NCI-H748 (cell line): ENCODE results near the gene USP12.
"Not testable (repeated sequence)": the region's sequence is repeated elsewhere in the genome, so short reads cannot be mapped to it uniquely, and the experiment has no call there.

Experiments
- DNase-seq: peaks from one replicate; lab custom pipeline; 2025; ENCODE audit not compliant: unreplicated experiment; lab: John Stamatoyannopoulos, UW

USP12 gene, protein sequence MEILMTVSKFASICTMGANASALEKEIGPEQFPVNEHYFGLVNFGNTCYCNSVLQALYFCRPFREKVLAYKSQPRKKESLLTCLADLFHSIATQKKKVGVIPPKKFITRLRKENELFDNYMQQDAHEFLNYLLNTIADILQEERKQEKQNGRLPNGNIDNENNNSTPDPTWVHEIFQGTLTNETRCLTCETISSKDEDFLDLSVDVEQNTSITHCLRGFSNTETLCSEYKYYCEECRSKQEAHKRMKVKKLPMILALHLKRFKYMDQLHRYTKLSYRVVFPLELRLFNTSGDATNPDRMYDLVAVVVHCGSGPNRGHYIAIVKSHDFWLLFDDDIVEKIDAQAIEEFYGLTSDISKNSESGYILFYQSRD

DNA sequence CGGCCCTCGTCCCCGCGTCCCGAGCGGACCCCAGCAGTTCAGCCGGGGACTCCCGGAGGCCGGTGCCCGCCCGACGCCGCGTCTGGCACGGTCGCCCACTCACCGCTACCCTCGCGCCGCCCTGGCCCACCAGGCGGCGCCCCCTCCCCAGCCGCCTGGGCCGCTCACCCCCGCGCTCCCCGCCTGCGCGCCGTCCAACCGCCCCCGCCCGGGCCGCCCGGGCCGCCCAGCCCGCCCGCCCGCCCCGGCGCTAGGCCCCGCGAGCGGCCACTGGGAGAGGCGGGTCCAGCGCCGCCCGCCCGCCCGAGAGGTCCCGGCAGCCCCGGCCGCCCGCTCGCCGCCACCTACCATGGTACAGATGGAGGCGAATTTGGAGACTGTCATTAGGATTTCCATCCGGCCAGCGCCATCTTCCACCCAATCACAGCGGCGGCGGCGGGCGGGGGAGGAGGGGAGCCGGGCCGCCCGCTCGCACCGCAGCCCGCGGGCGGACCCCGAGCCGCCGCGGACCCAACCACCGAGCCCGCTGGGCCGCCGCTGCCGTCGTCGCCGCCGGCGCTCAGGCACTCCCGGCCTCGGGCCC lies at the start of gene USP12:
USP12 (minus strand) TSS at position 568 of the 583 bp plus-strand sequence; CDS start at position 396, 172 bp downstream.
- DNase-seq, result peak; percentile 85

DNA sequence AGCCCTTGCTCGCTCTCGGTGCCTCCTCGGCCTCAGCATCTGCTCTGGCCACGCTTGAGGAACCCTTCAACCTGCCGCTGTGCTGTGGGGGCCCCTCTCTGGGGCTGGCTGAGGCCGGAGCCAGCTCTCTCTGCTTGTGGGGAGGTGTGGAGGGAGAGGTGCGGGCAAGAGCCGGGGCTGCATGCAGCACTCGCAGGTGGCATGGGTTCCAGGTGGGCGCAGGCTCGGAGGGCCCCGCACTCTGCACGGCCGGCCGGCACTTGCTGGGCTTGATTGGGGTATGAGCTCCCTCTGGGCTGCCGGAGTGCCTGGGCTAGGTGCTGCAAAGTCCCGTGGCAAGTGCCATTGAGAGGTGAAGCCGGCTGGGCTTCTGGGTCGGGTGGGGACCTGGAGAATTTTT lies 48.0 kb upstream of the USP12 start:
- DNase-seq, result no peak

DNA sequence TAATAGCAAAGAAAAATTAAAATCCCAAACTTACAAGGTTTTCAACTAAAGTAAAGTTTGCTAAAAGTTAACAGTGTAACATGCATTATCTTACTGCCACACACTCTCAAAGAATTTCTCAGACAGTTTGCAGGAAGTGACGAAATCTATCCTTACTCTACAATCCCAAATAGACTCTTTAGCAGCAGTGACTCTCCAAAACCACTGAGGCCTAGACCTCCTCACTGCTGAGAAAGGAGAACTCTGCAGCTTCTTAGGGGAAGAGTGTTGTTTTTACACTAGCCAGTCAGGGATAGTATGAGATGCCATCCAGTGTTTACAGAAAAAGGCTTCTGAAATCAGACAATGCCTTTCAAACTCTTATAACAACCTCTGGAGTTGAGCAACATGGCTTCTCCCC lies 47.2 kb upstream of the USP12 start:
- not testable (repeated sequence) for DNase-seq

DNA sequence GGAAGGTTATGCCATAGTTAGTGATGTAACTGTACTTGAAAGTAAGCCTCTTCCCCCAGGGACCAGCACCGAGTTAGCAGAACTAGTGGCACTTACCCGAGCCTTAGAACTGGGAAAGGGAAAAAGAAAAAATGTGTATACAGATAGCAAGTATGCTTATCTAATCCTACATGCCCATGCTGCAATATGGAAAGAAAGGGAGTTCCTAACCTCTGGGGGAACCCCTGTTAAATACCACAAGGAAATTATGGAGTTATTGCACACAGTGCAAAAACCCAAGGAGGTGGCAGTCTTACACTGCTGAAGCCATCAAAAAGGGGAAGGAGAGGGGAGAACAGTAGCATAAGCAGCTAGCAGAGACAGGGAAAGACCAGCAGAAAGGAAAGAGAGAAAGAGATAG lies 46.2 kb upstream of the USP12 start:
- DNase-seq, result not testable (repeated sequence)

DNA sequence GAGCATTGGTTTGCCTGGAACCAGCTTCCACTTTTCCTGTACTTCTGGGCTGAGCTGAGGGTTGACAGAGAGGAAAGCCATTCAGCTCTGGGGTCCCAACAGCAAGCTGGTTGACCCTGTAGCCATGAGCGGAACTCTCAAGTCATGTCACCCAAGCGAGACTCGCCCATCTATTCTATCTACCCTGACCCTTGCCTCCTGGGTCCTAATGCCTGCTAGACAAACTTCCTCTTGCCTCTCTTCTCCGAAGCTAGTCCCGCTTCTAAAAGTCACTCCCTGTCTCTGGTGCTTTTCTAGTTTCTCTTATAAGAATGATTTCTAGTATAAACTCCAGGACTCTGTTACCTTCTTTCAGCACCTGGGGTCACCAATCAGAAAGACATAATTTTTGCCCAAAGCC lies 41.8 kb upstream of the USP12 start:
- not testable (repeated sequence) for DNase-seq

DNA sequence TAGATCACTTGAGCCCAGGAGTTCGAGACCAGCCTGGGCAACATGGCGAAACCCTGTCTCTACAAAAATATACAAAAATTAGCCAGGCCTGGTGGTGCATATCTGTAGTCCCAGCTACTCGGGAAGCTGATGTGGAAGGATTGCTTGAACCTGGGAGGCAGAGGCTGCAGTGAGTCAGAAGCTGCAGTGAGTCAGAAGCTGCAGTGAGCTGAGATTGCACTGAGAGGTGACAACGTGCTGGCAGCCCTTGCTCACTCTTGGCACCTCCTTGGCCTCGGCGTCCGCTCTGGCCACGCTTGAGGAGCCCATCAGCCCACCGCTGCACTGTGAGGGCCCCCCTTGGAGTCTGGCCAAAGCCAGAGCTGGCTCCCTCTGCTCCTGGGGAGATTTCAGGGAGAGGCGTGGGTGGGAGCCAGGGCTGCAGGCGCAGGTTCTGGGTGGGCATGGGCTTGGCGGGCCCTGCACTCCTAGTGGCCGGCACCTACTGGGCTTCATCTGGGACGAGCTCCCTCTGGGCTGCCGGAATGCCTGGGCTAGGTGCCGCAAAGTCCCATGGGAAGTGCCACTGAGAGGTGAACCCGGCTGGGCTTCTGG lies 40.3 kb upstream of the USP12 start:
- no peak for DNase-seq

DNA sequence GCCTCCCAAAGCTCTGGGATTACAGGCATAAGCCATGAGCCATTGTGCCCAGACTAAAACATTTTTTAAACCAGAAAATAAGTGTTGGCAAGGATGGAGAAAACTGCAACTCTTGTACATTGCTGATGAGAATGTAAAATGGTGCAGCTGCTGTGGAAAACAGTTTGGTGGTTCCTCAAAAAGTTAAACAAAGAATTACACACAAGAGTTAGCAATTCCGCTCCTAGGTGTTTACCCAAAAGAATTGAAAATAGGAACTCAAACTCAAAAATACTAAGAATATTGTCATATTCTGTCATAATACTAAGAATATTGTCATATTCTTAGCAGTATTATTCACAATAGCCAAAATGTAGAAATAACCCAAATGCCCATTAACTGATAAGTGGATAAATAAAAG lies 39.7 kb upstream of the USP12 start:
- DNase-seq, result no peak

DNA sequence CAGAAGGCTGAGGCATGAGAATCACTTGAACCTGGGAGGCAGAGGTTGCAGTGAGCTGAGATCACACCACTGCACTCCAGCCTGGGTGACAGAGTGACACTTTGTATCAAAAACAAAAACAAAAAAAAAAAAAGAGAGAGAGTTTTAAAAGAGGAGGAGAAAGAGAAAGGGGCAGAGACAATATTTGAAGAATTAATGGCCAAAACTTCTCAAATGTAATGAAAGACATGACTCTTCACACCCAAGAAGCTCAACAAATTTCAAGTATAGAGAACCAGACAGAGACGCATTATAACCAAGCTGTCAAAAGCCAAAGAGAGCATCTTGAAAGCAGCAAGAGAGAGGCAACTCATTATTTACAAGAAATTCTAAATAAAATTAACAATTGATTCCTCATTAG lies 36.9 kb upstream of the USP12 start:
- no peak for DNase-seq

DNA sequence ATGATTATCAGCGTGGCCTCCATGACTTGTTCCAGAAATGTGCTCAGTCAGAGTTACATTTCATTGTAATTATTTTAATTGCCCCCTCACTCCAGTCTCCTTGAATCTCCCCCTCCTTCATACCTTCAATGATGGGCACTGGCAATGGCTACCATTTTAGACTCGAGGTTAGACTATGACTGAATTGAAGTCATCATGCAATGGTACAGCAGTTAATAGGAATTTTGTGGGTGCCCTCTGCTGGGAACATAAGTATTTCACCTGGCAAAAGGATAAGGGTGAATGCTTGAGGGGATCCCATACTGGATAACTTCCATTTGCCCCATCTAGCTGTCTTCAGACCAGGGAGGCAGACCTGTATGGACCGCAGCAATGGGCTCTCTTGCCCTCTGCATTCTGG lies 32.2 kb upstream of the USP12 start:
- no peak for DNase-seq

DNA sequence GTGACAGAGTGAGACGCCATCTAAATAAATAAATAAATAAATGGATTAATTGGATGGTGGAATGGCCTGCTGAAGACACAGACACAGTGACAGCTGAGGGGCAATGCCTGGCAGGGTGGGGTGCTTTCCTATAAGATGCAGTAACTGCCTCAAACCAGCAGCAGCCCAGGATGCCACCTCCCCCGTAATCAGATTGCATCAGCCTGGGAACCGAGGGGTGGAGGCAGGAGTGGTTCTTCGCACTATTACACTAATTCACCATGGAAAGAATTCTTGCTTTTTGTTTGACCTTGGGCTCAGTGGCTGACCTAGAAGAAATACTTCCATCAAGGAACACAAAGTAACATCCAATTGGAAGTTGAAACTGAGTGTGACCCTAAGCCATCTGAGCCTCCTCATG lies 31.6 kb upstream of the USP12 start:
- no peak for DNase-seq

DNA sequence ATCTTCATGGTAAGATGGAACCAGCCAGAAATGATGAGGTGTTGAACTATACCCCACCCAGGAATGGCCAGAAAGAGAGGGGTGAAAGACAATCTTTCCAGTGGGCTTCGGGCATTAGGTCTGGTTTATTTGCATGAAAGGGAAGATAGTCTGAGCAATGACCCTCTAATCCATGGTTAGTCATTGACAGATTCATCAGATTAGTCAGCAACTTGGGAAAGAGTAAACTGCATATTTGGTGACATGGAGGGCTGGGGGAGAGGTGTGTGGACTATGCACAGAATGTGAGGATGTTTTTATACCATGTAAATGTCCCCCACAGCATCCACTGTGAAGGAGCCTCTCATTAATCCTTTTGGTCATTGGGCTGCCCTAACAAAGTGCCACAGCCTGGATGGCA lies 30.1 kb upstream of the USP12 start:
- no peak for DNase-seq

DNA sequence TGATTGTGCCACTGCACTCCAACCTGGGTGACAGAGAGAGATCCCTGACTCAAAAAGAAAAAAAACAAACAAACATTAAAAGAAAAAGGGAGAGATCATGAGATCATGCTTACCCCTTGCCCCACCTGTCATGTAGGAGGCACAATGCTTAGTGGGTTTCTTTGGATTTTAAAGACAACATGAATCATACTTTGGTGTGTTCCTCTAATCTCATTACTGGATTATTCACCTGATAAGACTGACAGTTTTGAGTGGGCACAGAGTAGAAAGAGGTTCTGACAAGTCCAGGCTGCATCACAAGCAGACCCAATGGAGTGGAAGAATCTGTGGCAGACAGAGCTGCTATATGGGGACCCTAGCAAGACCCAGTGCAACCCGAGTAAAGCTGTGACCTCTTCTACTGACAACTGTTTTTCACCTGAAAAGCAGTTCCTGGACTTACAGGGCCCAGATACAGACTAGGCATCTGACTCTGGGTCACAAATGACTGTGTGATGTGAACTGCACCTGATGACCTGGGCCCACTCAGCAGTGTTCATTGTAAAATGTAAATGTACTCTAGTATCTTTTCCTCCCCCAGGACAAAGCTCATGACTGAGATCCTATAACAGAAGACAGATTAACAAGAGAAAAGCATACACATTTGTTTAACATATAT lies 28.9 kb upstream of the USP12 start:
- DNase-seq, result no peak

DNA sequence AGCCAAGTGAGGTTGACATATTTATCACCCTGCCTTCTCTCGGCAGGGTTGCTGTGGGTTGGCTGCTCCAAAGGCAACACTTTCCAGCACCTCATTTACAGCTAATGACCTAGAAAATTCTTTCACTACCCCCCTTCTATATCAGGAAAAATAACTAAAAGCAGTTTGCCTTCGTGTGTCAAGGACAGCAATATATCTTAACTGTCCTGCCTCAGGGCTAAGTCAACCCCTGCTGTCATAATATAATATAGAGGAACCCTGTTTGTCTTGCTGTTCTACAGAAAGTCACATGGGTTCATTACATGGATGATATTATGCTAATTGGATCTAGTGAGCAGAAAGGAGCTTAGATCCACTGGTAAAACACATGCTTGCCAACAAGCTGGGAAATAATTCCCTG lies 28.1 kb upstream of the USP12 start:
- no peak for DNase-seq

DNA sequence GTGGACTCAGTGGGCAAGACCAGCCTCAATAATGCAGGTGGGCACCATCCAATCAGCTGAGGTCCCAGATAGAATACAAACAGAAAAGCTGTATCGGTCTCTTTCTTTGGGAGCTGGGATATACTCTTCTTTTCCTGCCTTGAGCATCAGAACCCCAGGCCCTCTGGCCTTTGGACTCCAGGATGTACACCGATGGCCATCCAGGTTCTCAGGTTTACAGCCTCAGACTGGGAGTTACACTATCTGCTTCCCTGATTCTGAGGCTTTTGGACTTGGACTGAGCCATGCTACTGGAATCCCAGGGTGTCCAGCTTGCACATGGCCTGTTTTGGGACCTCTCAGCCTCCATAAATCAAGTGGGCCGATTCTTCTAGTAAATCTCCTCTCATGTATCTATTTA lies 27.6 kb upstream of the USP12 start:
- DNase-seq, result no peak

DNA sequence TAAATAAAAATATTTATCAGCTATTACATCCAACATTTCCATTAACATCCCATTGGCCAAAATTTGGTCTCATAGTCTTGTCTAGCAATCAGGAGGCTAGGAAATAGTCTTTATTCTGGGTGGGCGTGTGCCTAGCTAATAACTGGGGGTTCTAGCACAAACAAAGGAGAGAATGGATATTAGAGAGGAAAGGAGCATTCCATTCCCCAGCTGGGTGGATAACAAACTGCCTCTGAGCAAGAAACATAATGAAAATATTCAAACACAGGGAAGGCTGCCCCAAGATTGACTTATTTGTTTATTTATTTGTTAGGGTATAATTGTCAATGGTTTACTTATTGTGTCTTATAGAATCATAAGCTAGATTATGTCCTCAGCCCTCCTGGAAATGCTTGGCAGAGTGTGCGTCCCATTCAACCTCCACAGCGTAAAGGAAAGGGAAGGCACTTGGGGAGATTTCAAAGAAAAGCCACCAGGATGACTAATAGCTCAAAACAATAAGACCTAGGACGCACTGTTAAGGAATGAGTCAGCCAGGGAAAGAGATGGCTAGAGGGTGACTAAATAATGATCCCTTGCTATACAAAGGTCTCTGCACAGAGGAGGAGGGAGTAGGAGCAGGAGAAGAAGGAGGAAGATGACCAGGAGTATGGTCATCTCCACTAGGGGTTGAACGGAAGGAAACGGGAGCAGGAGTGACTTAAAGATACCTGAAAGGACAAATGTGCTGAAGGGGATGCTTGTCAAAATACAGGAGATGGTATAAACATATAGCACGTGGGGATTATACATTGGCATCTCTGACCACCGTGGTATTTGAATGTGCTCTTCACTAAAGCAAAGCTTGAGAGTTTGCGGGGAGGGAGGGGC lies 23.5 kb upstream of the USP12 start:
- no peak for DNase-seq

DNA sequence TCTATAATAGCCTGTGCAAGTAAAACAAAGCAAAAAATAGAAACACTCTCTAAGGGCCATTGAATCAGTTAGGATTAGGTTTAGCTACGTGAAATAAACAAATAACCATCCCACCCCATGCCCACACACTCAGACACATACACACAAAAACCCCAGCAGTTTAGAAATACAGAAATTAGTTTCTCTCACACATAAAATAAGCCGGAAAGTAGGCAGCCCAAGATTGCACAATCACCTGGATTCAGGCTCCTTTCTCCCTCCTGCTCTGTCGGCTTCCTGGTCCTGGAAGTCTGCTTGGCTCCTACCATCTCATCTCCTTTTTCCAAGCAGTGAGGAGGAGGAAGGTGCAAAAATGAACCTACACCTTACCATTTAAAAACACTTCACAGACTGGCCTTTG lies 22.6 kb upstream of the USP12 start:
- DNase-seq, result no peak

DNA sequence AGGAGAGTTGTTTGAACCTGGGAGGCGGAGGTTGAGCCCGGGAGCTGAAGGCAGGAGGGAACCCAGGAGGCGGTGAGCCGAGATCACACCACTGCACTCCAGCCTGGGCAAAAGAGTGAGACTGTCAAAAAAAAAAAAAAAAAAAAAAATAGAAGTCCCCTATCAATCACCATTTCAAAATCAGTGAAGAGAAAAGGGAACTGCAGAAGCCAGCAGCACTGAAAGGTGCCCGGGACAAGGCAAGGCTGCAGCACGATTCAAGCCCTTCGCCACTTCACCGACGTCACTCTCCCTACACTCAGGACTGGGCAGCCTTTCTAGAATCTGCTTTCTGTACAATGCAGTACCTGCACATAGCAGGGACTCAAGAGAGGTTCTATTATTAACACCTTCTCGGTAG lies 21.9 kb upstream of the USP12 start:
- no peak for DNase-seq

DNA sequence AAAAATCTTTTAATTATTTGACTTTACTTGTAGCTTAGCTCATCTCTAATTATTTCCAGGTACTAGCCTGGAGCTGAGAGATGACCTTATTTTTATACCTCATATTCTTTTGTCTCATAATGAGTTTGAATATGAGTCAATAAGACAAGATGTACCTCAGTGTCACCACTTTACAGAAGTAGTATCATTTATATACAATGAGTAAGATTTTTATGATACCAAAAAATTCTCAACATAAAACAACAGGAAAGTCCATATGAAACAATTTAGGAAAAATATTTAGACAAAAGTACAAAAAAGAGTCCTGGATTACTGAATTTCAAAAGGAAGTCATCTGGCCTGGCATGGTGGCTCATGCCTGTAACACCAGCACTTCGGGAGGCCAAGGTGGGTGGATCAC lies 21.4 kb upstream of the USP12 start:
- no peak for DNase-seq

DNA sequence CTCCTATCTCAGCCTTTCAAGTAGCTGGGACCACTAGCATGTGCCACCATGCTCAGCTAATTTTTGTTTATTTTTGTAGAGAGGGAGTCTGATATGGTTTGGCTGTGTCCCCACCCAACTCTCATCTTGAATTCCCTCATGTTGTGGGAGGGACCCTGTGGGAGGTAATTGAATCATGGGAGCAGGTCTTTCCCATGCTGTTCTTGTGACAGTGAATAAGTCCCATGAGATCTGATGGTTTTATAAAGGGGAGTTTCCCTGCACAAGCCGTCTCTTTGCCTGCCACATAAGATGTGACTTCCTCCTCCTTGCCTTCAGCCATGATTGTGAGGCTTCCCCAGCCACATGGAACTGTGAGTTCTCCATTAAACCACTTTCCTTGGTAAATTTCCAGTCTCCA lies 20.8 kb upstream of the USP12 start:
- not testable (repeated sequence) for DNase-seq

DNA sequence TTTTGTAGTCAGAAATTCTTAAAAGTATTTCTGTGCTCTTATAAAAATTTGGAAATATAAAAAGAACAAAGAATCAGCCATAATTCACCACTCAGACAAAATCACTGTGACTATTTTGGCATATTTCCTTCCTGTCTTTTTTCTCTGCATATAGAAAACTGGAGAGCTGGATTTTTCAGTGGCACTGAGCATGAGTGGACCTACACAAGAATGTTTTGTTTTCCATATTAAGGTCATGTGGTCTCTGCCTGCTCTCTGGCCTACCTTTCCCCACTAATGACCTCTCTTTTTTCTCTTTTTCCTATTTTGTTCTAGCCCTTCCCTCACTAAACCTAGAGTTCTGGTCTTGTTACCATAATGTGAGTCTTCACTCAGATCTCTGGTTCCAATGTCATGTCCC lies 17.6 kb upstream of the USP12 start:
- no peak for DNase-seq

DNA sequence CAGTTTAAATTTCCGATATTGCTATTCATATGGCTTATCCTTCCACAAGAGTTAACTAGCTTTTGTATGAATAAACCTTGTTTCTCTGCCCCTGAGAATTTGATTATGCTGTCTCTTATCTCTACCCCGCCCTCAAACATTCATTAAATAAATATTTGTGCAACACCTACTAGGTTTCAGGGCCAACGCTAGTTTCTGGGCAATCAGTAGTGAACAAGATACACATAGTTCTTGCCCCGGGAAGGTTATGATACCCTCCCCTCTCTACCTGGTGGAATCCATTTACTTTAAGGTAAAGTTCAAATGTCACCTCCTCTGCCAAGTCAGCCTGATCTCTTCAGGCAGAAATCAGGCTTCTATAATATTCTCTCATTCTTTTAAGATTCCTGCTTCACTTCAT lies 16.6 kb upstream of the USP12 start:
- no peak for DNase-seq
